ENCODE results near the gene SYTL1. TPM values are rescaled to one million over a fixed set of nuclear protein-coding genes. Genes with fewer than 3 reads are reported as not detected.

Gene SYTL1
- total and polyA plus RNA-seq, 3 experiments from 2014 or later = 21.9 to 124 (median 24.2) TPM

DNA sequence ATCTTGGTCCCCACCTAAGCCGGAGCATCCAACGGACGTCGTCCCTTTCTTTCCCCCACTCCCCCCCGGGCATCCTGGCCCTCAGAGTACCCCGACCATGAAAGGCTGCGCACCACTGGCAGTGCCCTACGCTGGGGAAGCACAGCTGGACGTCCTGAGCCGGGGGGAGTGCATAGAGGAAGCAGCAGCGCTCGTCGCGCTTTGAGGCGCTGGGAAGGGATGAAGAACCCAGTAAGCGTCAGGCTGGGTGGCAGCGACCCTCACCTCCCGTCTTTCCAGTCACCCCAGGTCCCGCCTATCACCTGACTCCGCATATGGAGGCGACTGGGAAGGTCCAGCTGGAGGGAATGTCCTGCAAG is 19.2 kb downstream of the SYTL1 start:
- ChIA-PET POLR2A (no interaction called here), CTCF (interaction anchor here (1.0 to 7.3 kb wide), 2 partner anchors 18 to 65 kb away, joined by 4 to 115 read pairs; partner anchors contain the start of gene SYTL1)
- peaks cover 50% of the 10 kb centered on the region for H3K4me1 ChIP-seq (ENCODE audit: insufficient read depth, low read length)
- no peaks in the 10 kb centered on the region for H3K27me3 ChIP-seq (ENCODE audit: insufficient read depth, low read length, poor library complexity, severe bottlenecking)
- H3K9me3 ChIP-seq (ENCODE audit: low read length) = no peaks in the 10 kb centered on the region
- H3K9me3 Mint-ChIP-seq = no peaks in the 10 kb centered on the region
- H3K4me3 Mint-ChIP-seq = peak overlapping the region; percentile 55 to 87 (median 82)
- H3K27me3 Mint-ChIP-seq = no peaks in the 10 kb centered on the region
- H3K27ac Mint-ChIP-seq = peak overlapping the region in 2 of 8 donors; percentile 35 to 39
- no peak overlapping the region for H3K4me3 ChIP-seq (ENCODE audit: low read length)
- no peaks in the 10 kb centered on the region for H3K36me3 Mint-ChIP-seq
- peaks cover 48 to 60% (median 55%) of the 10 kb centered on the region in 3 donors for H3K4me1 Mint-ChIP-seq
- no peak for DNase-seq
- H3K36me3 ChIP-seq (ENCODE audit: insufficient read depth, low read length) = no peaks in the 10 kb centered on the region
- no peak overlapping the region for H3K27ac ChIP-seq (ENCODE audit: low read depth, low read length)

GRCh38 chr1:27361553-27361952 is 19.7 kb downstream of the SYTL1 start:
- Mint-ChIP-seq H3K4me3 (peak overlapping the region in 6 of 7 donors; percentile 23 to 79 (median 42)), H3K27ac (no peak overlapping the region), H3K4me1 (peaks cover 45 to 55% (median 50%) of the 10 kb centered on the region in 3 donors), H3K27me3 (no peaks in the 10 kb centered on the region), H3K9me3 (no peaks in the 10 kb centered on the region), H3K36me3 (no peaks in the 10 kb centered on the region)
- Histone ChIP-seq H3K27me3 (ENCODE audit: insufficient read depth, low read length, poor library complexity, severe bottlenecking) (no peaks in the 10 kb centered on the region), H3K27ac (ENCODE audit: low read depth, low read length) (no peak overlapping the region), H3K4me1 (ENCODE audit: insufficient read depth, low read length) (peaks cover 46% of the 10 kb centered on the region), H3K9me3 (ENCODE audit: low read length) (no peaks in the 10 kb centered on the region), H3K4me3 (ENCODE audit: low read length) (no peak overlapping the region), H3K36me3 (ENCODE audit: insufficient read depth, low read length) (no peaks in the 10 kb centered on the region)
- ChIA-PET POLR2A (interaction anchor here (1.0 kb wide), 1 partner anchor 7 kb away, joined by 3 read pairs; no protein-coding TSS in a partner anchor), CTCF (interaction anchor here (1.1 to 1.9 kb wide), 3 partner anchors 28 to 65 kb away, joined by 3 to 8 read pairs (median 3); no protein-coding TSS in a partner anchor)
- DNase-seq = no peak

- Mint-ChIP-seq H3K4me3 (peak overlapping the region in 2 of 7 donors; percentile 53 to 78), H3K4me1 (peaks cover 30 to 38% (median 34%) of the 10 kb centered on the region in 3 donors), H3K27ac (peak overlapping the region in 1 of 8 donors; percentile 85), H3K36me3 (no peaks in the 10 kb centered on the region), H3K27me3 (no peaks in the 10 kb centered on the region), H3K9me3 (no peaks in the 10 kb centered on the region)
- H3K36me3 ChIP-seq (ENCODE audit: insufficient read depth, low read length) = no peaks in the 10 kb centered on the region
- H3K9me3 ChIP-seq (ENCODE audit: low read length) = no peaks in the 10 kb centered on the region
- DNase-seq = no peak
- H3K27ac ChIP-seq (ENCODE audit: low read depth, low read length) = no peak overlapping the region
- H3K27me3 ChIP-seq (ENCODE audit: insufficient read depth, low read length, poor library complexity, severe bottlenecking) = no peaks in the 10 kb centered on the region
- H3K4me1 ChIP-seq (ENCODE audit: insufficient read depth, low read length) = peaks cover 30% of the 10 kb centered on the region
- no peak overlapping the region for H3K4me3 ChIP-seq (ENCODE audit: low read length)
- ChIA-PET POLR2A (no interaction called here), CTCF (interaction anchor here (1.1 to 2.2 kb wide), 3 partner anchors 11 to 67 kb away, joined by 3 to 9 read pairs (median 6); partner anchors contain the start of gene FCN3)
Measured at GRCh38 chr1:27363766-27364695, 22.2 kb downstream of the SYTL1 start.

GRCh38 chr1:27364696-27365371 is 23.0 kb downstream of the SYTL1 start:
- Mint-ChIP-seq H3K4me1 (peaks cover 22 to 30% (median 26%) of the 10 kb centered on the region in 3 donors), H3K9me3 (no peaks in the 10 kb centered on the region), H3K4me3 (peak overlapping the region; percentile 85 to 95 (median 87)), H3K27me3 (no peaks in the 10 kb centered on the region), H3K27ac (peak overlapping the region in 5 of 8 donors; percentile 51 to 81 (median 71)), H3K36me3 (no peaks in the 10 kb centered on the region)
- H3K9me3 ChIP-seq (ENCODE audit: low read length) = no peaks in the 10 kb centered on the region
- CTCF ChIA-PET = interaction anchor here (1.0 to 8.4 kb wide), 10 partner anchors 8 to 305 kb away, joined by 3 to 77 read pairs (median 8); partner anchors contain the start of genes FCN3 and SYTL1
- peak overlapping the region; percentile 5 for H3K27ac ChIP-seq (ENCODE audit: low read depth, low read length)
- H3K4me3 ChIP-seq (ENCODE audit: low read length) = peak overlapping the region; percentile 62
- no peak for DNase-seq
- H3K36me3 ChIP-seq (ENCODE audit: insufficient read depth, low read length) = no peaks in the 10 kb centered on the region
- H3K4me1 ChIP-seq (ENCODE audit: insufficient read depth, low read length) = peaks cover 22% of the 10 kb centered on the region
- H3K27me3 ChIP-seq (ENCODE audit: insufficient read depth, low read length, poor library complexity, severe bottlenecking) = no peaks in the 10 kb centered on the region
- POLR2A ChIA-PET = interaction anchor here (0.5 to 2.0 kb wide), 4 partner anchors 8 to 46 kb away, joined by 3 to 16 read pairs (median 7); partner anchors contain the start of gene SYTL1

- Mint-ChIP-seq H3K36me3 (no peaks in the 10 kb centered on the region), H3K27me3 (no peaks in the 10 kb centered on the region), H3K27ac (peak overlapping the region in 7 of 8 donors; percentile 51 to 93 (median 78)), H3K4me1 (peaks cover 16 to 23% (median 22%) of the 10 kb centered on the region in 3 donors), H3K9me3 (no peaks in the 10 kb centered on the region), H3K4me3 (peak overlapping the region; percentile 85 to 95 (median 87))
- H3K9me3 ChIP-seq (ENCODE audit: low read length) = no peaks in the 10 kb centered on the region
- no peaks in the 10 kb centered on the region for H3K27me3 ChIP-seq (ENCODE audit: insufficient read depth, low read length, poor library complexity, severe bottlenecking)
- peak overlapping the region; percentile 47 for H3K27ac ChIP-seq (ENCODE audit: low read depth, low read length)
- H3K4me3 ChIP-seq (ENCODE audit: low read length) = peak overlapping the region; percentile 62
- no peaks in the 10 kb centered on the region for H3K36me3 ChIP-seq (ENCODE audit: insufficient read depth, low read length)
- ChIA-PET CTCF (interaction anchor here (0.6 to 8.4 kb wide), 19 partner anchors 8 to 304 kb away, joined by 3 to 77 read pairs (median 5); partner anchors contain the start of genes CD164L2, FCN3 and SYTL1), POLR2A (interaction anchor here (0.5 to 2.0 kb wide), 8 partner anchors 9 to 47 kb away, joined by 3 to 16 read pairs (median 4); partner anchors contain the start of gene SYTL1)
- H3K4me1 ChIP-seq (ENCODE audit: insufficient read depth, low read length) = peaks cover 19% of the 10 kb centered on the region
- peak; percentile 63 to 83 (median 72) for DNase-seq
Measured at GRCh38 chr1:27365372-27366112, 23.7 kb downstream of the SYTL1 start.

- peak overlapping the region; percentile 47 for H3K27ac ChIP-seq (ENCODE audit: low read depth, low read length)
- H3K36me3 ChIP-seq (ENCODE audit: insufficient read depth, low read length) = no peaks in the 10 kb centered on the region
- H3K9me3 ChIP-seq (ENCODE audit: low read length) = no peaks in the 10 kb centered on the region
- H3K27ac Mint-ChIP-seq = peak overlapping the region in 6 of 8 donors; percentile 37 to 93 (median 80)
- peak; percentile 54 to 79 (median 55) for DNase-seq
- no peaks in the 10 kb centered on the region for H3K36me3 Mint-ChIP-seq
- peaks cover 16 to 22% (median 22%) of the 10 kb centered on the region in 3 donors for H3K4me1 Mint-ChIP-seq
- no peaks in the 10 kb centered on the region for H3K27me3 Mint-ChIP-seq
- no peaks in the 10 kb centered on the region for H3K27me3 ChIP-seq (ENCODE audit: insufficient read depth, low read length, poor library complexity, severe bottlenecking)
- H3K4me3 Mint-ChIP-seq = peak overlapping the region; percentile 85 to 95 (median 87)
- peak overlapping the region; percentile 62 for H3K4me3 ChIP-seq (ENCODE audit: low read length)
- H3K9me3 Mint-ChIP-seq = no peaks in the 10 kb centered on the region
- ChIA-PET POLR2A (interaction anchor here (0.7 to 2.0 kb wide), 7 partner anchors 10 to 33 kb away, joined by 3 to 16 read pairs (median 4); partner anchors contain the start of gene SYTL1), CTCF (interaction anchor here (0.6 to 8.4 kb wide), 19 partner anchors 9 to 303 kb away, joined by 3 to 77 read pairs (median 5); partner anchors contain the start of genes CD164L2, FCN3 and SYTL1)
- H3K4me1 ChIP-seq (ENCODE audit: insufficient read depth, low read length) = peaks cover 19% of the 10 kb centered on the region
Measured at GRCh38 chr1:27366113-27366410, 24.2 kb downstream of the SYTL1 start.
